ENCODE measurements around the gene FANCF.
"Not testable (repeated sequence)": the region's sequence is repeated elsewhere in the genome, so short reads cannot be mapped to it uniquely, and the experiment has no call there.

FANCF gene, protein sequence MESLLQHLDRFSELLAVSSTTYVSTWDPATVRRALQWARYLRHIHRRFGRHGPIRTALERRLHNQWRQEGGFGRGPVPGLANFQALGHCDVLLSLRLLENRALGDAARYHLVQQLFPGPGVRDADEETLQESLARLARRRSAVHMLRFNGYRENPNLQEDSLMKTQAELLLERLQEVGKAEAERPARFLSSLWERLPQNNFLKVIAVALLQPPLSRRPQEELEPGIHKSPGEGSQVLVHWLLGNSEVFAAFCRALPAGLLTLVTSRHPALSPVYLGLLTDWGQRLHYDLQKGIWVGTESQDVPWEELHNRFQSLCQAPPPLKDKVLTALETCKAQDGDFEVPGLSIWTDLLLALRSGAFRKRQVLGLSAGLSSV

DNA sequence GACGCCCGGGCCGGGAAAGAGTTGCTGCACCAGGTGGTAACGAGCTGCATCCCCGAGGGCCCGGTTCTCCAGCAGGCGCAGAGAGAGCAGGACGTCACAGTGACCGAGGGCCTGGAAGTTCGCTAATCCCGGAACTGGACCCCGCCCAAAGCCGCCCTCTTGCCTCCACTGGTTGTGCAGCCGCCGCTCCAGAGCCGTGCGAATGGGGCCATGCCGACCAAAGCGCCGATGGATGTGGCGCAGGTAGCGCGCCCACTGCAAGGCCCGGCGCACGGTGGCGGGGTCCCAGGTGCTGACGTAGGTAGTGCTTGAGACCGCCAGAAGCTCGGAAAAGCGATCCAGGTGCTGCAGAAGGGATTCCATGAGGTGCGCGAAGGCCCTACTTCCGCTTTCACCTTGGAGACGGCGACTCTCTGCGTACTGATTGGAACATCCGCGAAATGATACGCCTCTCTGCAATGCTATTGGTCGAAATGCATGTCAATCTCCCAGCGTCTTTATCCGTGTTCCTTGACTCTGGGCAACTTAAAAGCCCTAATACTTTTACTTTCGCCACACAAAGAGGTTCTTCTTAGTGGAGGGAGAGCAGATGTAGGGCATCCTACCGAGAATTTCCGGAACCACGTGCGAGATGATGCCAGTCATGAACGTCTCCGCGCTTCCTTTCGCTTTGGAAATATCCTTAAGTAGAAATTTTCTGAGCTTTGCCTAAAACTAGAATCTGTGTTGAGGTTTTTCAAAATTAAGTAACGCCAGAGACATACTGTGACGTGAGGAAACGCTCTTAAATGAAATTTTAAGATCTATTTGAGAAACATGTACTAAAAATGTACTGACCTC is at the start of gene FANCF:
TSS of gene FANCF (minus strand) at position 376 of the 840 bp plus-strand sequence. CDS start at position 363, 13 bp downstream.
- DNase-seq: peak; percentile 68 to 90

GRCh38 chr11:22674470-22675439 is 49.1 kb upstream of the FANCF start:
- DNase-seq: no peak

DNA sequence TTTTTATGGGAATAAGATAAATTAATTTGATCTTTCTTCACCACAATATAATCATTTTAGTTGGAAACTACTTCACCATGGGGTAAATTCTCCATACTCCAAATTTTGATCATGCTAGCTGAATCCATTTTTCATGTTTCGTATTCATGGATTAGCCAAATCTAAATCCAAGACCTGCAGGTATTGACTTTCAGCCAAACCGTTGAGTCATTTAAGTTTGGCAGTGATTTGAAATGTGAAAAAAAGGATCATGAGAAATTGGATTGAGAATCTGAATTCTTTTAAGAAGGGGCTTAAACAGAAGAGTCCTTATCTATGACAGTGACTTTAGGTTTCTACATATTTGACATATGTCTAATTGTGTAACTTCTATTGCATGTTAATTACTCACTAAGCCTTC is 46.1 kb upstream of the FANCF start:
- no peak for DNase-seq

- DNase-seq: no peak
Measured at GRCh38 chr11:22670830-22671229, 45.2 kb upstream of the FANCF start.

DNA sequence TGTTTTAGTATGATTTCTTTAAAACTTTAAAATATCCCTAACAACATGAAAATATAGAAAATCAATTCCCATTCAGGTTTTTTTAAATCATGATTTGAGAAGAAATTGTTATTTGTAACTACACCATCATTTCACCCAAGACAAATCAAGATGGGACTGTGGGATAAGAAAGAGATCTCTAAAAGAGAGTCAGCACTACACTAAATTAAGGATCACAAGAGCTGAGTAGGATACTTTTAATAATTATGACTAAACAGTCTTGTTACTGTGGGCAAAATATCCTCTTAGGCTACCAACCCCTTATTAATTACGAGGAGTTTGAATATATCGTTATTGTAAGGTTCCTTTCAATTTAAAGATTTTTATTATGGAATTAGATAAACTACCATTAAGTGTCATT is 43.7 kb upstream of the FANCF start:
- no peak for DNase-seq

DNA sequence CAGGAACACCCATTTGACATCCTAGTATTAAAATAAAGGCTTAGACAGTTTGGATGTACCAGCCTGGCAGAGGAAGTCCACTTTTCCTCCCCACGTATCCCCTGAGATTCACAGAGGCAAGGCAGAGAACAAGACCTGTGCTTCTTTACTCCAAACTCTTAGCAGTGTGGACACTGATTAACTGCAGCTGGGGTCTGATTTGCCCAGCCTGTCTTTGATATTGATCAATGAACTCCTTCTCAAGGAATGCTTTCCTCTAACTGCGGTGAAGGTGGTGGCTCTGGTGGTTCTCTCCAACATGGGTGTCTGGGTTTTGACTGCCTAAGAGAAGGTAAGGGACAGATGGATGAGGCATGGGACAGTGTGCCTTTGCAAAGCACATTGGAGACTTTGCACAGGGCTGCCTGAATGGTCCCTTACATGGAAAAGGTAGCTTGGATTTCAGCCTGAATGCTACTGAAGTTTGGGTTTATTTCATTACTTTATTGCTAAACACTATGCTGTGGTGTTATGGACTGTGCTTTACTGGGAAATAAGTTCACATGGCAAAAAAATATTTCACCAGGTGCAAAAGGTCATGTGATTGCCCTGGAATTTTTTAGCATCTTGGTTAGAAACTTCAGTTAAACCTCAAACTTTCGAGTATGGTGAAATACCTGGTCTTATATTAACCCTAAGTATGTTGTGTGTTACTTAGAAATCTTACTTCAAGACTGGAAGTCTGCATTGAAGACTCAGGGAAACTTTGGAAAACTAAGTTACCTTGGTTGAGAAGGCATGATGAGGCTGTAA is 42.6 kb upstream of the FANCF start:
- no peak for DNase-seq

DNA sequence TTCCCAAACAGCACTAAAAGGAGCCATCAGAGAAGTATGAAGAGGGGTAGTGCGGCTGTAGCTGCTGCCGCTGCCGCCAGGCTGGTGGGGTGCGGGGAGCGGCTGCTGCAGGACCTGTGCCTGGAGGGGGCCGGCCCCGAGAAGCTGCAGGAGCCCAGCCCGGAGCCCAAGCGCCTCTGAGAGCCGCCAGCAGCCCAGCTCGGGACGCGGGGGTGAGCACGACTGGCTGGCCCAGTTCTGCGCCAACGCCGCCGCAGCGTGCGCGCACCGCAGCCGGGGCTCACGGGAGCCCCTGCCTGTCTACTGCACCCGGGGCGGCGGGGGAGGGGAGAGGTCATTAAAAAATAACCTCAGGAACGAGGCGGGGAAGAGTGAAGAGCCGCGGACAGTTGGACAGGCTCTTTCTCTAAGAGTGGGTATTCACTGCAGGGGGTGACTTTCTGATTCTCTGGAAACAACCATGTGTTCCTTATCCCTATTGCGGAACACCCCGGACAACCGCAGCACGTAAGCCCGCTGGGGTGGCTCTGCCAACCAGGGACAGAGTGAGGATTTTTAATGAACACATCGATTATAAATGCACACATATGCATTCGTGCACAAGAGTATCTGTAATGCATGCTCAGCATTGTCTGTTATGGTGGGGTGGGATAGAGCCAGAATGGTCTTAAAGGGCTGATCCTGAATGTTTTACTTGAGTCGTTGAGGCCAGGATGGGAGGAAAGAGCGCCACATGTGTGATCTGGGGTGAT is 41.2 kb upstream of the FANCF start:
- DNase-seq: peak in 1 of 2 experiments; percentile 22

DNA sequence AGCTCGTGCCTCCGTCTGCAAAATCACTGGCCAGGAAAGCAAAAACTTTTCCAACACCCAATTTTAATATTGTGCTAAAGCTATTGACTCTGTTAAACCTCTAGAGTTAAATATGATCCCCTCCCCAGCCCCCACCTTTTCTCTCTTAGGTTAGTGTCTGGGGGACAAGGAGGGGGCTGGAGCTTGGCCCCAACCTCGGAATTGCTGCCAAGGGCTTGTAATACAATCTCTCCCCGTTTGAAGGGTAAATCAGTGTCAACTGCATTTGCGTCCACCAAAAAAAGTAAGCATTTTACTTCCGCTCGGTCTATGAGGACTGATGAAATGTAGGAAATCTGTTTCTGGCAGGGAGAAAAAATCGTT is 40.7 kb upstream of the FANCF start, which contains the start of gene GAS2:
TSS of gene GAS2 (plus strand) at position 287 of the 363 bp plus-strand sequence. CDS start 8,259 bp downstream, outside the sequence.
- DNase-seq: no peak

GRCh38 chr11:22659783-22660182 is 34.2 kb upstream of the FANCF start:
- DNase-seq: no peak

GRCh38 chr11:22657101-22657694 is 31.6 kb upstream of the FANCF start:
- no peak for DNase-seq

GRCh38 chr11:22656130-22656529 is 30.5 kb upstream of the FANCF start:
- no peak for DNase-seq

GRCh38 chr11:22652346-22652745 is 26.7 kb upstream of the FANCF start:
- not testable (repeated sequence) for DNase-seq

DNA sequence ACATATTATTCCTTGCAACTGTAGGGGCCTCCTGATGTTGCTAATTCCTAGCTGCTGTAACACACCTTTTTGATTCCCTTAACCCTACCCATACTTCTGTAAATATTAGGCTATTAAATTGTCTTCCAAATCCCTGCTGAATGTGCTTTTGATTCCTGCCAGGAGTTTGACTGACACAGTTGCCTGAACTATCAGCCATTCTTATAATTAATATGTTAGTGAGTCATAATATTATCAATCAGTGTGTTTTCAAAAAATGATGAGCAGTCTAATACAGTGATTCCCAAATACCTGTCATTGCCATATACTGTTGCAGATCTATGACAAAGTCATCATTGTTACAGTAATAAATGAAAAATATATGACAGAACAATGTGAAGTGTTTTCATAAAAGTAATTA is 15.9 kb upstream of the FANCF start:
- DNase-seq: no peak

DNA sequence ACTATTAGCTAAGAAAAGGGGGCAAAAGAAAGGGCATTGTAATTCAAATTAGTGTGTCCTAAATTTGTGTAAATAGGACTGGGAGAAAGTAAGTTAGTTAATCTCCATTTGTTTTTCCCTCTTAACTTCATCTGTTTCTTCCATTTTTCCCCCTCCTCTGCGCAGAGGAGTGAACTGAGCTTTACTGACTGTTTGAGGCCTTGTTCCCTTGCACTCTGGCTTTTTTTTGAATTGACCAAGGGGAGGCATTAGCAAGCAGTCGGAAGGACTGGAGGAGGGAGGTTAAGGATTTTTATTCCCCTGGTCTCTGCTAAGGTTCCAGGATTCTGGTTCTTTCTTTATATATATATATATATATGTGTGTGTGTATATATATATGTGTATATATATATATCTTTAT is 15.2 kb upstream of the FANCF start:
- DNase-seq: no peak

- DNase-seq: no peak
Measured at GRCh38 chr11:22635689-22636088, 10.1 kb upstream of the FANCF start.

DNA sequence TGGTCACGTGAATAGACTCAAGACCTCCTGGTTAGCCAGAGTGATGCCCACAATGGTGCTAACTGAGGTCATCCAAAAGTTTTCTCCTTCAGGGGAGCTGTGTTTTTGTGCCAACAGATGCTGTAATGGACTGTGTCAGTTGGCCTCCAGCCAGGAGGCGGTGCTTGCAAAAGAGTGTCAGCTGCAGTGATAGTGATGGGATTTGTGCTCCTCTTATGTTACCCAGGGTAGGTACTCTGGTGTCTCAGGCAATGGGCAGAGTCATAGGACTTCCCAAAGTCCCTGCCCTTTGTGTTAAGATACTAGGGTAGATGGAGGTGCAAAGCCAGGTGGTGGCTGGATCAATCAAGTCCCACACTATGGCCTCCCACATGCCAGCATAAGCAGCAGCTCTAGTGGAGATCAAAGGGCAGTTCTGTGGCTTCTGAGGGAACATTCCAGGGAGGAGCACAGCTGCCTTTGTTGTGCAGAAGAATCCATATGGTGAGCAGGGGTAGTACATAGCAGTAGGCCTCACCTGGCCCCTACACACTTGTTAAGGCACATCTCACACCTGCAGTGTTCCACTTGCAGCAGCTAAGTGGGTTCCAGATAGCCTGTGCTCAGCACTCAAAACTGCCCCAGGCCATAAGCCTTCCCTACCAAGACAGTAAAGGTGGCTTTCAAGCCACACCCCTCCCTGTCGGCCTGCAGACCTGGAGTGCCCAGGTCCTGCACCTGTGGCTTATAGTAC is 9.4 kb upstream of the FANCF start:
- DNase-seq: peak in 1 of 2 experiments; percentile 21

- no peak for DNase-seq
Measured at GRCh38 chr11:22633354-22633902, 7.8 kb upstream of the FANCF start.

GRCh38 chr11:22627421-22627820 is 1.8 kb upstream of the FANCF start:
- no peak for DNase-seq

DNA sequence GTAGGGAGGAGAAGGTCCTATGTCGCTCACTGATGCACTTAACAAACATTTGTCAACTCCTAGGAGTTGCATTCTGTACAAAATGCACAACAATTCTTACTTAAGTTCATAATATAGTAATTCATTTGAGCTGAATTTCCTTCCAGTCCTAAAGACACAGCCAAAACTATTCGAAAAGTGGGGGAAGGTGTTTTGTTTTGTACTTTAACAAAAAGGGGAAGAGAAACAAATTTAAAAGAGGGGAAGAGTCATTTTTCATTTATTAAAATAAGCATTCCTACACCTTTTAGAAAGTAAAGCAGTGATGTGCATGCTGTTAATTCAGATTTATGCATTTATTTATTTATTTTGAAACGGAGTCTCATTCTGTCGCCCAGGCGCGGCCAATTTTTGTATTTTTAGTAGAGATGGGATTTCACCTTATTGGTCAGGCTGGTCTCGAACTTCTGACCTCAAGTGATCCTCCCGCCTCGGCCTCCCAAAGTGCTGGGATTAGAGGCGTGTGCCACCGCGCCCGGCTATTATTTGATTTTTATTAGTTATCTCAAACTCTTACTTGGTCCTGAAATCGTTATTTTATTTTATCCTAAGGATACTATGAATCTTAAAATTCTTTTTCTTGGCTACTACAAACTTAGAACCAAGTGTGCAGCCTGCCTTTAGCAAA is 1.1 kb upstream of the FANCF start:
- no peak for DNase-seq
